A673 (cell line): ENCODE data around the gene MYL3. TPM values are rescaled to one million over a fixed set of nuclear protein-coding genes. Genes with fewer than 3 reads are reported as not detected.

Source experiments
- BruUV-seq: library from RNA; stranded (reverse); fragments of 400-500 nt; replicated peaks from 2 replicates; lab custom pipeline; 2021; lab: Mats Ljungman, UMichigan
- CTCF ChIA-PET: fragments of 300-600 bp; sonication (Branson Sonifier 250); formaldehyde crosslinking; loops from one replicate; lab custom pipeline; 2022; ENCODE audit warnings: antibody characterized with exemption; lab: Charles Lee
- POLR2A ChIA-PET: fragments of 300-600 bp; sonication (Branson Sonifier 250); formaldehyde crosslinking; loops from one replicate; lab custom pipeline; 2022; ENCODE audit warnings: antibody characterized with exemption; ENCODE audit not compliant: low non-redundant PET; lab: Charles Lee
- DNase-seq: peaks from one replicate; pipeline ENCODE4 v3.0.0-alpha.2; 2015; ENCODE audit warnings: low spot score
- H3K27ac ChIP-seq: fragments of 200-600 bp; sonication (generic); 2 replicates; pipeline ENCODE4 v1.5.1; 2016; ENCODE audit warnings: mixed run types, low read depth, mild to moderate bottlenecking, mixed read lengths, antibody characterized with exemption, low read length; ENCODE audit not compliant: poor library complexity, severe bottlenecking
- H3K27me3 ChIP-seq: fragments of 200-600 bp; sonication (generic); replicated peaks from 2 replicates; pipeline ENCODE4 v1.6.1; 2017; ENCODE audit warnings: mixed run types, low read depth, mild to moderate bottlenecking, mixed read lengths, antibody characterized with exemption, low read length; ENCODE audit not compliant: insufficient read depth, poor library complexity
- H3K36me3 ChIP-seq: fragments of 200-600 bp; sonication (generic); 2 replicates; pipeline ENCODE4 v1.6.1; 2016; ENCODE audit warnings: mixed run types, mild to moderate bottlenecking, mixed read lengths, antibody characterized with exemption, low read length; ENCODE audit not compliant: insufficient read depth, poor library complexity, severe bottlenecking
- H3K4me1 ChIP-seq: fragments of 200-600 bp; sonication (generic); 2 replicates; pipeline ENCODE4 v1.6.1; 2017; ENCODE audit warnings: mixed run types, mild to moderate bottlenecking, mixed read lengths, antibody characterized with exemption, low read length; ENCODE audit not compliant: insufficient read depth, poor library complexity, severe bottlenecking
- H3K4me3 ChIP-seq: fragments of 200-600 bp; sonication (generic); 2 replicates; pipeline ENCODE4 v1.5.1; 2016; ENCODE audit warnings: low read depth, mixed run types, mild to moderate bottlenecking, mixed read lengths, low read length; ENCODE audit not compliant: poor library complexity, severe bottlenecking
- H3K9me3 ChIP-seq: fragments of 200-600 bp; sonication (generic); 2 replicates; pipeline ENCODE4 v1.6.1; 2016; ENCODE audit warnings: mixed run types, low read depth, mild to moderate bottlenecking, mixed read lengths, antibody characterized with exemption, low read length; ENCODE audit not compliant: poor library complexity, severe bottlenecking
- EZH2 ChIP-seq: fragments of 200-600 bp; sonication (generic); IDR thresholded peaks from 2 replicates; pipeline ENCODE4 v1.6.1; 2017; ENCODE audit warnings: borderline replicate concordance, low read depth, mild to moderate bottlenecking, mixed read lengths, antibody characterized with exemption, low read length; ENCODE audit not compliant: poor library complexity, severe bottlenecking
- intact Hi-C: fragments of 100-400 bp; cut with micrococcal nuclease; formaldehyde crosslinking; loops from one replicate; pipeline ENCODE4 v1.10.0; 2022; ENCODE audit not compliant: unreplicated experiment
- total RNA-seq: library from RNA; stranded (reverse); gene quantifications from 2 replicates; pipeline ENCODE4 v1.2.3, GENCODE V29; 2021
- TF ChIP-seq, protein P1 (sequence below): fragments of 300-800, 200-600 bp; sonication (generic); conservative IDR thresholded peaks from 2 replicates; pipeline ENCODE4 v1.5.1; 2017; ENCODE audit warnings: low read depth, mild to moderate bottlenecking, antibody characterized with exemption, low read length, moderate library complexity, mixed read lengths

Gene MYL3
- total RNA-seq, 1 experiment from 2014 or later, result not detected

DNA sequence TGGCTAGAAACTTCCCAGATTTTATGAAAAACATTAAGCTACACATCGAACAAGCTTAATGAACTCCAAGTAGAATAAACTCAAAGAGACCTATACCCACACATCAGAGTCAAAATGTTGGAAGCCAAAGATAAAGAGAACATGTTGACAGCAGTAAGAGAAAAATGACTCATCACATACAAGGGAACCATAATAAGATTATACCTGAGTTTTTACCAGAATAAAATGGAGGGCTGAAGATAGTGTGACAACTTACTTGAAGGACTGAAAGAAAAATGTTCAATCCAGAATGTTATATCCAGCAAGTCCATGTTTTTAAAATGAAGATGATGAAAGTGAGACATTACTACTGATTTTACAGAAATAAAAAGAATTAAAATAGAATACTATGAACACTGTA, 22.8 kb downstream of the MYL3 start:
- H3K27ac ChIP-seq, result no peak overlapping the region
- intact Hi-C loops, result no loop called here
- no peak for DNase-seq
- TF ChIP-seq, protein P1, sequence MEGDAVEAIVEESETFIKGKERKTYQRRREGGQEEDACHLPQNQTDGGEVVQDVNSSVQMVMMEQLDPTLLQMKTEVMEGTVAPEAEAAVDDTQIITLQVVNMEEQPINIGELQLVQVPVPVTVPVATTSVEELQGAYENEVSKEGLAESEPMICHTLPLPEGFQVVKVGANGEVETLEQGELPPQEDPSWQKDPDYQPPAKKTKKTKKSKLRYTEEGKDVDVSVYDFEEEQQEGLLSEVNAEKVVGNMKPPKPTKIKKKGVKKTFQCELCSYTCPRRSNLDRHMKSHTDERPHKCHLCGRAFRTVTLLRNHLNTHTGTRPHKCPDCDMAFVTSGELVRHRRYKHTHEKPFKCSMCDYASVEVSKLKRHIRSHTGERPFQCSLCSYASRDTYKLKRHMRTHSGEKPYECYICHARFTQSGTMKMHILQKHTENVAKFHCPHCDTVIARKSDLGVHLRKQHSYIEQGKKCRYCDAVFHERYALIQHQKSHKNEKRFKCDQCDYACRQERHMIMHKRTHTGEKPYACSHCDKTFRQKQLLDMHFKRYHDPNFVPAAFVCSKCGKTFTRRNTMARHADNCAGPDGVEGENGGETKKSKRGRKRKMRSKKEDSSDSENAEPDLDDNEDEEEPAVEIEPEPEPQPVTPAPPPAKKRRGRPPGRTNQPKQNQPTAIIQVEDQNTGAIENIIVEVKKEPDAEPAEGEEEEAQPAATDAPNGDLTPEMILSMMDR, result no peak
- TF ChIP-seq EZH2, result no peak
- no peaks in the 10 kb centered on the region for H3K9me3 ChIP-seq
- CTCF ChIA-PET, result no interaction called here
- H3K27me3 ChIP-seq, result no peaks in the 10 kb centered on the region
- H3K4me1 ChIP-seq, result no peaks in the 10 kb centered on the region
- no peak overlapping the region for H3K4me3 ChIP-seq
- H3K36me3 ChIP-seq, result no peaks in the 10 kb centered on the region
- POLR2A ChIA-PET, result no interaction called here
- no TSS peak for BruUV-seq

DNA sequence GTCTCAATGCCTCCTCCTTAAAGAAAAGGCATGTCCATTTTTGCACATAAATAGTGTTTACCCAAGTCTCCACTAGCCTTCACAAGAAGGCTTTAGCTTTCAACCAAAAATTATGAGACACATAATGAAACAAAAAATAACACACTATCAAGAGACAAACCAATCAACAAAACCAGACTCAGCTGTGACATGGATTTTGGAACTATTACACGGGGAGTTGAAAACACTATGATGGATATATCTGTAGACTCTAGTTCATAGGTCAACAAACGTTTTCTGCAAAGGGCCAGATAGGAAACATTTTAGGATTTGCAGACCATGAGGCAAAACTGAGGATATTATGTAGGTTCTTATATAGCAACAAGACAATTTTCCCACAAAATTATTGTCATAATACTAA, 24.9 kb downstream of the MYL3 start:
- TF ChIP-seq, protein P1, result no peak
- no peak for TF ChIP-seq EZH2
- CTCF ChIA-PET, result no interaction called here
- no peaks in the 10 kb centered on the region for H3K36me3 ChIP-seq
- no peaks in the 10 kb centered on the region for H3K27me3 ChIP-seq
- H3K4me1 ChIP-seq, result no peaks in the 10 kb centered on the region
- intact Hi-C loops, result no loop called here
- no peak for DNase-seq
- H3K27ac ChIP-seq, result no peak overlapping the region
- POLR2A ChIA-PET, result no interaction called here
- no peaks in the 10 kb centered on the region for H3K9me3 ChIP-seq
- H3K4me3 ChIP-seq, result no peak overlapping the region
- BruUV-seq, result no TSS peak

DNA sequence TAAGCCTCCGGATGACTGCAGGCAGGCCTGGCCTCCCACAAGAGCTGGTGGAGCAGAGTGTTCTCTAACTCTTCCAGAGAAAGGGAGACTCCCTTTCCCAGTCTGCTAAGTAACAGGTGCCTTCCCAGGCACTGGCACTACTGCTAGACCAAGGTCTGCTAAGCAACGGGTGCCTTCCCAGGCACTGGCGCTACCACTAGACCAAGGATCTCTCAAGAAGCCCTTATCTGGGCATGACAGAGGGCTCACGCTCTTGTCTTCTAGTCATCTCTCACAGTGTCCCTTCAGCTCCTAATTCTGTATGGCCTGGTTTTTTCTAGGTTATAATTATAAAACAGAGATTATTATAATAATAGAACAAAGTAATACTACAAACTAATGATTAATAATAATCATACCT, 27.8 kb downstream of the MYL3 start:
- intact Hi-C loops, result no loop called here
- CTCF ChIA-PET, result no interaction called here
- BruUV-seq, result no TSS peak
- TF ChIP-seq EZH2, result no peak
- TF ChIP-seq, protein P1, result no peak
- Histone ChIP-seq H3K4me3 (no peak overlapping the region), H3K36me3 (no peaks in the 10 kb centered on the region), H3K4me1 (no peaks in the 10 kb centered on the region), H3K9me3 (no peaks in the 10 kb centered on the region), H3K27ac (no peak overlapping the region), H3K27me3 (no peaks in the 10 kb centered on the region)
- POLR2A ChIA-PET, result no interaction called here
- DNase-seq, result no peak
